Hematopoietic multipotent progenitor cell (in vitro differentiated cells): ENCODE results near the gene MYRF. TPM values are rescaled to one million over a fixed set of nuclear protein-coding genes. Genes with fewer than 3 reads are reported as not detected.
A peak's percentile ranks its signal among the peaks of the same experiment; 100 is the strongest.

ENCODE experiments used
- DNase-seq, 3 donors: peaks; one replicate each; pipeline ENCODE4 v3.0.0-alpha.2; 2011 to 2015; ENCODE audit warnings: low read depth in 2 of 3, low spot score in 2 of 3
- total RNA-seq: library from RNA; depleted of rRNA; stranded (reverse); fragments of >200 nt; gene quantifications from one replicate; pipeline ENCODE4 v1.2.3, GENCODE V29; 2012

Gene MYRF
- total RNA-seq, 1 donor, result 0.27 TPM

DNA sequence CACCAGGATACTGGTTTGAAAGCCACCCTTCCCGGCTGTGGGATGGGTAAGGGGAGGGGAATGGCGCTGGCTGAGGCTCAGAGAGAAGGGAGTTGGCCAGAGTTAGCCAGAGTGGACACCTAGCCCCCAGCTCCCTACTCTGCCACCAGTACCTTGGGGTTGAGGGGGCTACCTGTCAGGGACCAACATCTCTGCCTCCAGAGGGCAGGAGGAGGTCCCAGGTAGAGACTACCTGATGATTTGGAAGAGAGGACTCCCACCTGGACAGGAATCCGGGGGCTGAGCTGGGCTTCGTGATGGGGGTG lies 3.7 kb downstream of the MYRF start:
- no peak for DNase-seq

DNA sequence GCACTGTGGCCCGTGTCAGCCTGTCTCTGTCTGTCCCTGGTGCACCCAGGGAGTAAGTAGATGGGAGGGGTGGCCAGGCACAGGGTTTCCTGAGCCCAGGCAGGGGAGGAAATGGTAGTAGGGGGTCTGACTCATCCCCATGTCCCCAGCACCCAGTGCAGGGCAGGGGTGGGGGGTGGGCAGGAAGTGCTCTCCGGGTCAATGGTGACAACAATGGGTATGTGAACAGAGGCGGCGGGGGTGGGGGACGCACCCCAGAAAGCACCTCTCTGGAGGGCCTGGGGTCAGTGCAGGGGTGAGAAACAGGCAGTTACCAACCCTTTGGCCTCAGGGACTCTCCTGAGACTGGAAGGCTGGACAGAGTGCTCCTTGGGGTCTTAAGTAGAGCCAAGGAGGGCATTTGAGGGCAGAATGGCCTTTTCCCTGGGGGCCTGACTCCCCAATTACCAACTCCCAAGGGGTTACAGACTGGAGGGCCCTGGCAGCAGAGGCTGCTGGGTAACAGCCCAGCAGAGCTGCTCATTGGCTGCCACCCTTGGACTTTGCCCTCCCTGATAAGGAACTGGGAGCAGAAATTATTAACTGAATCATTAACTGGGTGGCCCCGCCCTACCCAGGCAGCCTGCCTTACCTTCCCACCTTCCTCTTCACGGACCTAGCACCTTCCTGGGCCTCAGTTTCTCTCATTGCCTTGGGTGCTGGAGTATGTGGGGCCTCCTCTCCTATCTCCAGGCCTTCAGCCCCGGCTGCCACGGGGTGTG lies 4.2 kb downstream of the MYRF start:
- peak in 2 of 3 donors; percentile 27 to 53 for DNase-seq

DNA sequence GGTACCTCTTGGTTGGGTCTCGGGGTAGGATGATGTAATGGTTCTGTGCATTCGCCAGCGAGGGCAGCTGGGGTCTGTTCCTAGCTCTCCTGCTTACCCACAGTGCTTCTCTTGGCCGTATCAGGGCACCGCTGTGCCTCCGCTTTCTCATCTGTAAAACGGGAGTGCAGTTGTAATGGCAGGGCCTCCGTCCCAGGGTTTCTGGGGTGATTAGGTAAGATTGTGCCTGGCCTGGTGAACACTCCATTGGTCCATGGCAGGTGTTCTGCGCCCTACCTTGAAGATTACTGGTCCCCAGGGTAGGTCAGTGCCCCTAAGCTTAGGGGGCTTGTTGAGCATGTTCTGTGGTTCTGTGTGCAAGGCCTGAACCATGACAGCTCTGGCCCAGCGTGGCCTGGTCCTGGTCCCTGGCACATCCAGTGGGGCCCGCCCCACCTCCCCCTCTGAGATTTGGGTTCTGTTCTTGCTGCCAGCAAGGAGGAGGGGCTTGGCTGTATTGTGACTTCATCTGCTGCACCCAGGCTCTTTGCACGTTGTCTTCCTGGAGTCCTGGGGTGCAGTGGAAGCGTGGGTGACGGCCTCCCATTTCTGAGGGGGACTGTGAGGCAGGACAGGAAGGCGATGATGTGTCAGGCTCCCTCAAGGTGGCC lies 4.9 kb downstream of the MYRF start:
- DNase-seq, result no peak

DNA sequence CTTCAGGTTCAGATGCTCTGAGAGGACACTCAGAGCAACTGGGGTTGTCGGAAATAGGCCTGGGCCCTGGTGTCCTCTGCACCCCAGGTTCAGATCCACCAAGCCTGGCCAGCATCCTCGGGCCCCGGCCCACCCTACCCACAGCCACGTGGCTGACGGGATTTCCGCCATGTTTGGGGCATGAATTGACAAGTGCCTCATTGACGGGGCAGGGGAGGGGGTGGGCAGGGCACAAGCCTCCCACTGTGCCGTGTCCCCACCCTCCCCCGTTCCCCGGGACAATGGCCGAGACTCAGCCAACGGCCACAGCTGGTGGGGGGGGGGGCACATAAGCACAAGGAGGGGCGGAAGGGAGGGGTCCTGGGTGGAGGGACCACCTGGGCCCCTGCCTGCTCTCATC lies 8.5 kb downstream of the MYRF start:
- no peak for DNase-seq

DNA sequence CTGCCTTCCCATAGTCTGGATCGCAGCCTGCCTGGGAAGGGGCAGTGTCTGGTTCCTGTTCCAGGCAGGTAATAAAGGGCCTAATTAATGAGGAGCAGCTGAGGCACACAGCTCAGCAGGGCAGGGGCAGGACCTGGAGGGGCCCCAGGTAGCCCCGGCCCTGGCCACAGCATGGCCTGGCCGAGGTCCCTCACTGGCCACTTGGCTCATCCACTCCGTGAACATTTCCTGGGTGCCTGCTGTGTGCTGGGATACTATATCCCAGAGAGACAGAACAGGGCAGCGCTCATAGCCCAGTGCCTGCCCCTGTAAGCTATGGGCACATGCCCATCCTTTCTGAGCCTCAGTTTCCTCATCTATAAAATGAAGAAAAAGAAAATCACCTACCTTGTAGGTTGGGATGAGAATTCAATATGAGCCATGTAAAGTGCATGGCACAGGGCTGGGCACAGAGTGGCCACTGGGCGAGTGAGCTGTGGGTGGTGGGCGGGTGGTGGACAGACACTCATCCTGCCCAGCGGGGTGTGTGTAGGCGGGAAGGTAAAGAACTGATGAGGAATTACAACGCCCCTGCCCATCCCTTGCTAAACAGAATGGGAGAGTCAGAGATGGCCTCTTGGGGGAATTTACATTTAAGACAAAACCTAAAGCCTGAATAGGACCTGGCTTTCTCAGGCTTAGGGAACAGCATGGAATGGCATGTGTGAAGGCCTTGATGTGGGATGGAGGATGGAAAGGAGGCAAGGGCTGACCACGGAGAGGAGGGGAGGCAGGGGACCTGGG lies 9.2 kb downstream of the MYRF start:
- no peak for DNase-seq

DNA sequence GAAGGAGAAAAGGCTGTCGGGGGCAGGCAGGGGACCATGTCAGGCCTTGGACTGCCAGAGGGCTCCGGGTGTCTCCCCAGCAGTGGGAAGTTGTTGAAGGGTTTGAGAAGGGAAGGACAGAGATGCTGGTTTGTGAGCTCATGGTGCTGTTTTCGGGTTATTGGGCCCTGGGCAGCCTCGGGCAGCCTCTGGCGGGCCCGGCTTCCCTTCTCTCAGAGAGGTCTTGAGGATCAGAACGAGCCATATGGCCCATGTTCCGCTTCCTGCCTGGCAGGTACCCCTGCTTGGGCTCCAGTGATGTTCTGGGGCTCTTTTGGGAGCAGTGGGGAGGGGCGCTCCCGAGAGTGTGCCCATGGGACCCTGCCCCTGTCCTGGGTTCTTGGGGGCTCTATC lies 9.8 kb downstream of the MYRF start:
- DNase-seq, result no peak

DNA sequence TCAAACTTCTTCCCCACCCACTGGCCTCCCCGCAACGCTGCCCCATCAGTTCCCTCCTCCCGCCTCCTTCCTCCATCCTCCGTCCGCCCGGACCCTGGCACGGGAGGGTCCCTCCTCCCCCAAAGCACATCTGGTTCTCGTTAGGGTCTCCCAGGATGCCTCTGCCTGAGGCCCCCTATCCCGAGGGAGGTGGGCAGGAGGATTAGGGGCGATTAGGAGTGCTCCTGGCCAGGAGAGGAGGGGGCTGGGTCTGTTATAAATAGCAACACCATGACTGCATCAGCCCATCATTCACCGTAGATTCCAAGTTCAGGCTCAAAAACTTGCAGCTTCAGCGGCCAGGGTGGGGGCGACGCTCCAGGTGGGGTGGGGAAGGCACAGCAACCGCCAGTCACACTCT lies 10.4 kb downstream of the MYRF start:
- no peak for DNase-seq

DNA sequence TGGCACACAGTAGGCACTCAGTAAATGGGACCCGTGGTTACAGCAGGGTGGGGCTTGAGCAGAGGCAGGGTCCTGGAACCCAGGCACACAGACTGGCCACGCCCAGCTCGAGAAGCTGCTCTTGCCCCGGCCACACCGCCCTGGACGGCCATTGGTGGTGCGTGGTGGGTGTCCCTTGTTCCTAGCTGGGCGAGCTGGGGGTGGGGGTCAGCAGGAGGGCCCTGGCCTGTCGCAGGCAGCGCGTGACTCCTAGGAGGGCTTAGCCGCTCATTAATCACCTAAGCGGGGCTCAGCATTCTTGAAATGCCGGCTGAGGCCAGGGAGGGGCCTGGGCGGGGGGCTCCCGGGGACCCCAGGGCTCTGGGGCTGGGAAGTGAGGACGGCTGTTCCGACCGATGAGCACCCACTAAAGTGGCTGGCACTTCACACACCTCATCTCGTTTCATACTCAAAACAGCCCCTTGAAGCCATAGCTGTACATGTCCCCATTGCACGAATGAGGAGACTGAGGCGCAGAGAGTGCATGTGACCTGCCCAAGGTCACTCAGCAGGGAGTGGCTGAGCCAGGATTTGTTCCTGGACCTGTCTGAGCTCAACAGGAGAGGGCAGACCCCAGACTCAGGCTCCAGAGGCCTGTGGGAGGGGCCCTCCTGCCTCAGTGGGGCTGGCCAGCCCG lies 11.6 kb downstream of the MYRF start:
- DNase-seq, result no peak

DNA sequence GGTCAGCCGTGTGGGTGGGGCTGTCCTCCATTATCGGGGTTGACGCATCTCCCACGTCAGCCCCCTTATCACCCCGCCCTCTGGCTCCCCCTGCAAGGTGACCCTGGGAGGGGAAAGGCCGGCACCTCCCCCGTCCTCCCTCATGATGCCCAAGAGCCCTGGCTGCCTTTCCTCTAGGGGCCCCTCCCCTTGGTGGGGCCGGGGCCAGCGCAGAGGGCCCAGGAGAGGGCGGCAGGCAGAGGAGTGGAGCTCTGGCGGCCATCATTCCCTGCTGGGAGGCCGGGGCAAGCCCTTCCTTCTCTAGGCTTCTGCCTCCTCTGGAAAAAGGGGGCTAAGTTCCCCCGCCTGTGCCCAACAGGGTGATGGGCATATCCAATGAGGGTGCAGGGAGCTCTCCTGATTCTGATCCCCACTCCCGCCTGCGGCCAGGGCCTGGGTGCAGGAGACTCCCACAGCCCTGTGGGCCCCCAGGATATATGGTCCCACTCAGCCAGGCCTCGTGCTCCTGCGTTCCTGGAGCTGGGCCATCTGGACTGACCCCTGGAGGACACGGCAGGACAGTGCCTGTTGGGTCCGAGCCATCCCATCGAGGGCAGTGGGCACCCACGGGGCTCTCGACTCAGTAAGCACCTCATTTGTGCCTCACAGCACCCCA lies 12.3 kb downstream of the MYRF start:
- DNase-seq, result no peak

DNA sequence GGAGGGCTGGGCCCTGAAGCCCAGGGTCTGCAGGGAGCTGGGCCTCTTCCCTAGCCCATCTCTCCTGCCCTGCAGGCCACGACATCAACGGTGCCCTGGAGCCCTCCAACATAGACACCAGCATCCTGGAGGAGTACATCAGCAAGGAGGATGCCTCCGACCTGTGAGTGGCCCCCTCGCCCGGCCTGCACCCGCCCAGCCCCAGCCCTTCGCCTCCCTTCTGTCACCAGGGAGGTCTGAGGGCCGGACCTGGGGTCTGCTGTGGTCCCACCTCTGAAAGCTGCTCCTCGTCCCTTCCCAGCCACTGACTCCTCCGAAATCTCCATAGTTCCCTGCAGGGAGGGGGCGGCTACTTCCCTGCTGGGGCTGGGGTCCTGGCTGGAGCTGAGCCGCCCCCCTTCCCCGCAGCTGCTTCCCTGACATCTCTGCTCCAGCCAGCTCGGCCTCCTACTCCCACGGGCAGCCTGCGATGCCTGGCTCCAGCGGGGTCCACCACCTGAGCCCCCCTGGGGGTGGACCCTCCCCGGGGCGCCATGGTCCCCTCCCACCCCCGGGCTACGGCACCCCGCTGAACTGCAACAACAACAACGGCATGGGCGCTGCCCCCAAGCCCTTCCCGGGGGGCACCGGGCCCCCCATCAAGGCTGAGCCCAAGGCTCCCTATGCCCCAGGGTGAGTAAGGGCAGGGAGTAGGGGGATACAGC lies 13.3 kb downstream of the MYRF start:
- DNase-seq, result no peak

DNA sequence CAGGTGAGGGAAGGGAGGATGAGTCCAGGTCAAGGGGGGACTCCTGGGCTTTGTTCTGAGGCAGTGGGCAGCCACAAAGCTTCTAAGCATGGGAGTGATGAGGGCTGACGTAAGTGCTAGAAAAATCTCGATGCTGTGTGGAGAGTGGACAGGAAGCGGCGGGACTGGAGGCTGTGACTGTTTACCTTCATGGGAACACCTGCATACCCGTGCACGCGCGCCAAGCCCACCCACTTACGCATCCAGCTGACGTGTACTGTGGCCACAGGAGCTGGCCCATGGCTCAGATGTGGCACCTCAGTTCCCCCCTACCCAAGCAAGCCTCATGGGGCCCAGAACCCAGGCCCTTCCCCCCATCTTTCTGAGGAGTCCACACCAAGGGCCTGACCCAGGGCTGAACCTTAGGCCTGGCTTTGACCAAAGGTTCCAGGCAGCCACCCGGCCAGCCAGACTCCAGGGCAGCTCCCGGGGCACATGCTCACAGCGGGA lies 14.0 kb downstream of the MYRF start:
- DNase-seq, result no peak

DNA sequence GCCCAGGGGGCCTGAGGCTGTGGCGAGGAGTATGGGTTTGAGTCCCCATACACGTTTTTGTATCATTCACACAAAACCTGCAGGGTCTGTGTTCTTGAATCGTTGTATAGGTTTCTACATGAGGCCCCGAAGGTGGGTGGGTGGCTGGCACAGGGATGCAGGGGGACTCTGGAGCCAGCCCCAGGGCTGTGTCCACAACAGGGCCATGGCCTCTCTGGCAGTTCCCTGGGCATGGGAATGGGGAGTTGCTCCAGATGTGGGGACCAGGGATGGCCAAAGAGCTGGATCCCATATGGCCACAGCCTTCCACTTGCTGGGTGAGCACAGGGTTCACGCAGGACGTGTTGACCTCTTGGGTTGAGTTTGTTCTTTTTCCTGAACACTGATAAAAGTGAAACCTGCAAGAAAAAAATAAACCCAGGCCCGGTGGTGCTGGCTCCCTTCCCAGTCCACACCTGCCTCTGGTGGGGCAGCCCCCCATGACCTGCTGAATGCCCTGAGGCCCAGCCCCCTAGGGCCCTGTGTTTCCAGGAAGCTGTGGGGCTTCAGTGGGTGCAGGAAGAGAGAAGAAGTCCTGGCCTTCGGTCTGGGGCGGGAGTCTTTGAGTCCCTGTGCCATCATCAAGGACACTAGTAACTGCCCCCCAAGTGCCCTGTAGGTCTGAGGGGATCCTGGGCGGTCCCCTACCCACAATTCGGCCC lies 16.1 kb downstream of the MYRF start:
- no peak for DNase-seq

DNA sequence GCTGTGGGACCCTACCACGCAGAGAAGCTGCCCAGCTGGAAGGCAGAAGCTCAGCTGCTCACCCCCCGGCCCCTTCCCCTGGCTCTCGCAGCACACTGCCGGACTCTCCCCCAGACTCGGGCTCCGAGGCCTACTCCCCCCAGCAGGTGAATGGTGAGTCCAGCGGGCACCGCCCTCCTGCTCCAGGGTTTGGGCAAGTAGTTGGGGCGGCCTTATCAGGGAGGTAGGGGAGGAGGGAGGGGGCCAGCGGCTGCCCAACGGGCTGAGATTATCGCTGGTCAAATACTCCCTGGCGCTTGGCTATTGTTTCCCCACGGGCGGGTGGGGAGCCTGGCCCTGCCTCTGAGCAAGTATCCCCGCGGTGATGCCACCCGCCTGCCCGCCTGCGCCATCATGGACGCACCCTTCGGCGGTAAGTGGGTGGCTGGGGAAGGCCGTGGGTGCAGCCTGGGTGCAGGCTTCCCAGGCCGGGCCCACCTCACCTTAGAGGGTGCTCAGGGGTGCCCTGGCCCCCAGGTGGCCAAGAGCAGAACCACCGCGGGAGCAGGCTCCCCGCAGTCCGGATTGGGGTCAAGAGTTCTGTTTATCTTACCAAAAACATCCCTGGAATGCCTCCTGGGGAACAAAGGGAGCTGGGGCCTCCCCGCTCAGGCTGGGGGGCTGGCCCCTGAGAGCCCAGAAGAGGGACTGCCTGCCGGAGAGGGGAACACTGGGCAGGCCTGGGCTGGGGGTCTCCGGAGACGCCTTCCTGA lies 16.9 kb downstream of the MYRF start:
- no peak for DNase-seq

DNA sequence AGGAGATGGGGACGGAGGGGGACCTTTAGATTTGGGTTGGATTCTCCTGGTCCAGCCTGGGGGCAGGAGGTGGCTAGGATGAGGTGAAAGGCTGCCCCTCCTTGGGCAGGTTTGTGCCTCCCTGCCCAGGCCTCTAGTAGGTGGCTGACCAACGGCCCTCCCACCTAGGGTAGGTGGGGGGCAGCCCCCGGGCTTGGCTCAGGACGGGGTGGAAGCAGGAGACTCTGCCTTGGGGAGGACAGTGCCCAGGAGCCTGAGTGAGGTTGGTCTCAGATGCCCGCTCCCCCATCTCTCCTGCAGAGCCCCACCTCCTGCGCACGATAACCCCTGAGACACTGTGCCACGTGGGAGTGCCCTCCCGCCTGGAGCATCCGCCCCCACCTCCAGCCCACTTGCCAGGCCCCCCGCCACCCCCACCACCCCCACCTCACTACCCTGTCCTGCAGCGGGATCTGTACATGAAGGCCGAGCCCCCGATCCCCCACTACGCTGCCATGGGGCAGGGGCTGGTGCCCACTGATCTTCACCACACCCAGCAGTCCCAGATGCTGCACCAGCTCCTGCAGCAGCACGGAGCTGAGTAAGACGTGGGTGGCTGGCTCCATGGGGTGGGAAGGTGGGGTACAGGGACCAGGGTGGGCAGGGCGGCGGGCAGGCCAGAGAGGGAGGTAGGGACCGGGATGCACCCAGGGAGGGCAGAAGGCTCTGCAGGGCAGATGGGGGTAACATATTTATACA lies 17.7 kb downstream of the MYRF start:
- no peak for DNase-seq

DNA sequence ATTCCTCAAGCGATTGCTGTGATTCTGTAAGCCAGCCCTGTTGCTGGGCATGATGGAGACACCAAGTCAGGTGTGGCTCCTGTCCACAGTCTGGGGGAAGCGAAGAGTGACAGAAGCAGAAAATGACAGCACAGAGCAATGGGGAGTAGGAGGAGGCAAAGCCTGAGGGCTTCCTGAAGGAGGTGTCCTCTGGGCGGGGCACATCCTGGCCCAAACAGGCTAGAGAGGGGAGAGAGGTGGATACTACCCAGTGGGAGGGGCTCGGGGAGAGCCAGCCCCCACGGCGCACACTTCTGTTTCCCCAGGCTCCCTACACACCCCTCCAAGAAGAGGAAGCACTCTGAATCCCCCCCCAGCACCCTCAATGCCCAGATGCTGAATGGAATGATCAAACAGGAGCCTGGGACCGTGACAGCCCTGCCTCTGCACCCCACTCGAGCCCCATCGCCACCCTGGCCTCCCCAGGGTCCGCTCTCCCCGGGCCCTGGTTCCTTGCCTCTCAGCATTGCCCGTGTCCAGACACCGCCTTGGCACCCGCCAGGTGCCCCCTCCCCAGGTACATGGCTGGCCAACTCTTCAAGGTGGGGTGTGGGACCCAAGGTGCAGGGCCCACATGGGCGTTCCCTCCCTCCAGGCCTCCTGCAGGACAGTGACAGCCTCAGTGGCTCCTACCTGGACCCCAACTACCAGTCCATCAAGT lies 18.9 kb downstream of the MYRF start:
- no peak for DNase-seq

DNA sequence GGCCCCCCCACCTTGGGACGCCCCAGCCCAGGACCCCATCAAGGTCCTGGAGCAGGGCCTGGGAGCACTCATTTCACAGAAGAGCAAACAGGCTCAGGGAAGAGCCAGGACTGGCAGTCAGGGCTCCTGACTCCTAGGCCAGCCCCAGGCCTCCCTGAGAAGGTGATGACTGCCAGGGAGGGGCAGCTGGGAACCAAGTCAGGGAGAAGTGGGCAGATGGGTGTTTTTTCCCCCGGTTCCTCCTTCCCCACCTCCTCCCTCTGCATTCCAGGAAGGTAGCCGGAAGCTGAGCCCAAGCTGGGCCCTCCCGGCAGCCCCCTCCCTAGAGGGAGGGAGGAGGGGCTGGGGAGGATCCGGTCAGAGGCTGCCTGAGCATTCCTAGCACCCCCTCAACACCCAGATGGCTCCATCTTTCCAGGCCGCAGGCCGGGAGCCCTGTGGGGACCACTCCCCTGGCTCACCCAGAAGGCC lies 19.6 kb downstream of the MYRF start:
- no peak for DNase-seq

DNA sequence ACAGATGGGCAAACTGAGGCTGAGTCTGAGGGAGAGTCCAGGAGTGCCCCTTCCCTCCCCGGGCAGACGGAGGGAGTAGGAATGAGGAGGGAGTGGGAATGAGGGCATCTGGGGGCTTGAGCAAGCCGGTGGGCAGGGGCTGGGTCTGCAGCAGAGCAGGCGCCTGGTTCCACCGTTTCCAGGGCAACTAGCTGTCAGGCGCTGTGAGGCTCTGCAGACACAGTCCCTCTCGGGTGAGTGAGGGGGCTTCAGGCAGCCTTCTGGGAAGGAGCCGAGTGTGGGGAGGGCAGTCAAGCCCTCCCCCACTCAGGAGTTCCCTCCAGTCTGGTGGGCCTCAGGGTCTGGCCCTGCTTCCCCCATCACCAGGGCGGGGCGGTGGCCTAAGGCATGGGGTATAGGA lies 20.9 kb downstream of the MYRF start:
- no peak for DNase-seq
